ENCODE results near the gene ESRRB. TPM values are rescaled to one million over a fixed set of nuclear protein-coding genes. Genes with fewer than 3 reads are reported as not detected.

The ESRRB gene
- total RNA-seq, 1 donor from 2014 or later: 1.7 TPM

DNA sequence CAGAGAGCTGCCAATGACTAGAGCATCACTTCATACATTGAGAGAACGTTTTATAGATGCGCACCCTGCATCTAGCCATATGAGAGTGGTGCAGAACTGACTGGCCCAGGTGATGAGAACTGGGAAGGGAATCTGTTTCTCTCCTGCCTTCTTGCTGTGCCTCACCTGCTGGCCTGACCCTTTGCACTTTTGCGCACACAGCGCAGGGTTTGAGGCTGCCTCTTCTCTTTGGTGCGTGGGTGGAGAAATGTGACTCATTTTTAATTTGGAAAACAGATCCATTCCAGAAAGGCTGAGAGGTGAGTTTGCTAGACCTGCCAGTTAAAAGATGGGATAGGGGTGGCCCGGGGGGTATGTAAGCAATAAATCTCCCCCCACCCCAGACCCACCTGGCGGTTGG lies 453 bp upstream of the ESRRB start:
- no peak for TF ChIP-seq CTCF (IDR thresholded peaks at IDR 0.05; ENCODE audit: partially characterized antibody, unreplicated experiment)
- peaks cover 15% of the 10 kb centered on the region for H3K27me3 Mint-ChIP-seq (ENCODE audit: unreplicated experiment)
- H3K4me3 Mint-ChIP-seq (ENCODE audit: unreplicated experiment): no peak overlapping the region
- DNase-seq: no peak
- peaks cover 8% of the 10 kb centered on the region for H3K9me3 Mint-ChIP-seq (ENCODE audit: unreplicated experiment)
- no peak overlapping the region for H3K27ac Mint-ChIP-seq (ENCODE audit: unreplicated experiment)
- H3K4me1 Mint-ChIP-seq (ENCODE audit: low read depth, unreplicated experiment): peaks cover 27% of the 10 kb centered on the region
- H3K36me3 Mint-ChIP-seq (ENCODE audit: unreplicated experiment): no peaks in the 10 kb centered on the region

- peak overlapping the region; percentile 96 for H3K4me3 Mint-ChIP-seq (ENCODE audit: unreplicated experiment)
- TF ChIP-seq CTCF (IDR thresholded peaks at IDR 0.05; ENCODE audit: partially characterized antibody, unreplicated experiment): no peak
- H3K4me1 Mint-ChIP-seq (ENCODE audit: low read depth, unreplicated experiment): peaks cover 37% of the 10 kb centered on the region
- peaks cover 15% of the 10 kb centered on the region for H3K27me3 Mint-ChIP-seq (ENCODE audit: unreplicated experiment)
- no peak overlapping the region for H3K27ac Mint-ChIP-seq (ENCODE audit: unreplicated experiment)
- peaks cover 8% of the 10 kb centered on the region for H3K9me3 Mint-ChIP-seq (ENCODE audit: unreplicated experiment)
- DNase-seq: no peak
- no peaks in the 10 kb centered on the region for H3K36me3 Mint-ChIP-seq (ENCODE audit: unreplicated experiment)
Measured at GRCh38 chr14:76376409-76376877, 506 bp downstream of the ESRRB start.

- DNase-seq: peak; percentile 31
- Mint-ChIP-seq H3K36me3 (ENCODE audit: unreplicated experiment) (no peaks in the 10 kb centered on the region), H3K9me3 (ENCODE audit: unreplicated experiment) (peaks cover 8% of the 10 kb centered on the region), H3K27ac (ENCODE audit: unreplicated experiment) (peak overlapping the region; percentile 28), H3K4me1 (ENCODE audit: low read depth, unreplicated experiment) (peaks cover 42% of the 10 kb centered on the region), H3K4me3 (ENCODE audit: unreplicated experiment) (peak overlapping the region; percentile 96), H3K27me3 (ENCODE audit: unreplicated experiment) (peaks cover 18% of the 10 kb centered on the region)
- no peak for TF ChIP-seq CTCF (IDR thresholded peaks at IDR 0.05; ENCODE audit: partially characterized antibody, unreplicated experiment)
Measured at GRCh38 chr14:76376878-76377734, 1.2 kb downstream of the ESRRB start.

DNA sequence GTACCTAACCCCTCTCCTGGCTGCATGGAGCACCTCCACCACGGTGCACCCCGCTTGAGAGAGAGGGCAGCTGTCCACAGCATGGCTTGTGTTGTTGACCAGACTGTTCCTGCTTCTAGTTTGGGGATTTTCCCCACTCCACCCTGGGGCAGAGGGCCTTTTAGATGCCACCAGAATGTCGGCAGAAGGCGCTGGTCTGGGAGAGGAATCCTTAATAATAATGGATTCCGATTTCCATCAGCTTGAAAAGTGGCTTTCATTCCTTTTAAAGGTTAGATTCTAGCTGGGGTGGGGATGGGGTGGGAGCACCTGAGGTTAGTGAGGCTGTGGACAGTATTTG lies 1.8 kb downstream of the ESRRB start:
- H3K27ac Mint-ChIP-seq (ENCODE audit: unreplicated experiment): peak overlapping the region; percentile 28
- TF ChIP-seq CTCF (IDR thresholded peaks at IDR 0.05; ENCODE audit: partially characterized antibody, unreplicated experiment): no peak
- DNase-seq: no peak
- peaks cover 46% of the 10 kb centered on the region for H3K4me1 Mint-ChIP-seq (ENCODE audit: low read depth, unreplicated experiment)
- peaks cover 21% of the 10 kb centered on the region for H3K27me3 Mint-ChIP-seq (ENCODE audit: unreplicated experiment)
- peak overlapping the region; percentile 93 for H3K4me3 Mint-ChIP-seq (ENCODE audit: unreplicated experiment)
- no peaks in the 10 kb centered on the region for H3K36me3 Mint-ChIP-seq (ENCODE audit: unreplicated experiment)
- H3K9me3 Mint-ChIP-seq (ENCODE audit: unreplicated experiment): peaks cover 8% of the 10 kb centered on the region

GRCh38 chr14:76380991-76381390 lies 5.1 kb downstream of the ESRRB start:
- Mint-ChIP-seq H3K27me3 (ENCODE audit: unreplicated experiment) (peaks cover 18% of the 10 kb centered on the region), H3K4me3 (ENCODE audit: unreplicated experiment) (no peak overlapping the region), H3K36me3 (ENCODE audit: unreplicated experiment) (no peaks in the 10 kb centered on the region), H3K27ac (ENCODE audit: unreplicated experiment) (no peak overlapping the region), H3K9me3 (ENCODE audit: unreplicated experiment) (peaks cover 8% of the 10 kb centered on the region), H3K4me1 (ENCODE audit: low read depth, unreplicated experiment) (peaks cover 47% of the 10 kb centered on the region)
- no peak for DNase-seq
- TF ChIP-seq CTCF (IDR thresholded peaks at IDR 0.05; ENCODE audit: partially characterized antibody, unreplicated experiment): no peak
